Measurements from ENCODE around the gene CDKN2C. TPM values are rescaled to one million over a fixed set of nuclear protein-coding genes. Genes with fewer than 3 reads are reported as not detected.

Gene CDKN2C
- total RNA-seq, 1 experiment from 2014 or later, result 3.5 TPM

GRCh38 chr1:50976890-50977574 is 7.0 kb downstream of the CDKN2C start:
- Histone ChIP-seq H3K36me3 (ENCODE audit: control insufficient read depth, insufficient read depth, low read length) (no peaks in the 10 kb centered on the region), H3K27me3 (replicated peaks; ENCODE audit: control insufficient read depth, insufficient read depth, low read length) (no peaks in the 10 kb centered on the region; the same call in 1 of the 2 replicates), H3K4me1 (no peaks in the 10 kb centered on the region), H3K4me3 (ENCODE audit: low read depth, low read length) (peak overlapping the region; percentile 45), H3K9me3 (no peaks in the 10 kb centered on the region)
- no peak for DNase-seq
- no peaks in the 10 kb centered on the region for H3K9me3 Mint-ChIP-seq (ENCODE audit: unreplicated experiment)
- no peaks in the 10 kb centered on the region for H3K36me3 Mint-ChIP-seq (ENCODE audit: insufficient read depth, unreplicated experiment)
- no TSS peak for BruUV-seq (replicated peaks)
- CTCF ChIA-PET, result interaction anchor here (1.0 kb wide), 1 partner anchor 16 kb away, joined by 6 read pairs; no protein-coding TSS in a partner anchor
- no peak overlapping the region for H3K27ac Mint-ChIP-seq (ENCODE audit: unreplicated experiment)
- peaks cover 4% of the 10 kb centered on the region for H3K4me1 Mint-ChIP-seq (ENCODE audit: low read depth, unreplicated experiment)
- TF ChIP-seq, protein P1, sequence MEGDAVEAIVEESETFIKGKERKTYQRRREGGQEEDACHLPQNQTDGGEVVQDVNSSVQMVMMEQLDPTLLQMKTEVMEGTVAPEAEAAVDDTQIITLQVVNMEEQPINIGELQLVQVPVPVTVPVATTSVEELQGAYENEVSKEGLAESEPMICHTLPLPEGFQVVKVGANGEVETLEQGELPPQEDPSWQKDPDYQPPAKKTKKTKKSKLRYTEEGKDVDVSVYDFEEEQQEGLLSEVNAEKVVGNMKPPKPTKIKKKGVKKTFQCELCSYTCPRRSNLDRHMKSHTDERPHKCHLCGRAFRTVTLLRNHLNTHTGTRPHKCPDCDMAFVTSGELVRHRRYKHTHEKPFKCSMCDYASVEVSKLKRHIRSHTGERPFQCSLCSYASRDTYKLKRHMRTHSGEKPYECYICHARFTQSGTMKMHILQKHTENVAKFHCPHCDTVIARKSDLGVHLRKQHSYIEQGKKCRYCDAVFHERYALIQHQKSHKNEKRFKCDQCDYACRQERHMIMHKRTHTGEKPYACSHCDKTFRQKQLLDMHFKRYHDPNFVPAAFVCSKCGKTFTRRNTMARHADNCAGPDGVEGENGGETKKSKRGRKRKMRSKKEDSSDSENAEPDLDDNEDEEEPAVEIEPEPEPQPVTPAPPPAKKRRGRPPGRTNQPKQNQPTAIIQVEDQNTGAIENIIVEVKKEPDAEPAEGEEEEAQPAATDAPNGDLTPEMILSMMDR (IDR thresholded peaks at IDR 0.05; ENCODE audit: insufficient read depth in 1 of 2, low read depth in 1 of 2, low read length in 1 of 2, severe bottlenecking in 1 of 2, unreplicated experiment in 1 of 2), result no peak
- POLR2A ChIA-PET, result no interaction called here
- intact Hi-C loops (cut with micrococcal nuclease; ENCODE audit: unreplicated experiment), result no loop called here
- H3K27me3 Mint-ChIP-seq (ENCODE audit: insufficient read depth, unreplicated experiment), result peaks cover 6% of the 10 kb centered on the region
- peak overlapping the region; percentile 72 for H3K4me3 Mint-ChIP-seq (ENCODE audit: unreplicated experiment)

DNA sequence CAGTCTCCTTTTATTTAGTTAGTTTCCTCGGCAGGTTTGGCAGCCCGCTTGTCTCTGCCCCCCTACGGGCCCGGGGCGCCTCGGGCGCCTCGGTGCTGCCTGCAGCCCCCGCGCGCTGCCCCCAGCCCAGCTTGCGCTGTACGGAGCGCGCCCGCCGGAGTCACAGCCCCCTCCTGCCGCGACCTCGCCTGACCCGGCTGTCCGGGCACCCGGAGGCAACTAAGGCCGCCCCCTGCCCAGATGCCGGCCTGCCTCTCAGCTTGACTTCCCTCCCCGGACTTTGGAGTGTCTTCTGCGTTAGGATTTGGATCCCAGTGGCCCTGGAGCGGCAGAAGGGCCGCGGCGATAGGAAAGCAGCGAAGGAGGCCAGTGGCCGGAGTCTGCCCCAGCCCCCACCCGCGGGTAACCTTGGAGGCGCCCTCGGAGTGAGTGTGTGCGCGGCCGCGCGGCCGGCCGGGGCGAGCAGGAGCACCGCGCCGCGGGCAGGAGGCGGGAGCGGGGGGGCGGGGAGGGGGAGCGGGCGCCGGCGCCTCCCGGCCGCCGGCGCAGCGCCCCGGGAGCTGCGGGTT is 7.6 kb downstream of the CDKN2C start:
- CTCF ChIA-PET, result interaction anchor here (1.0 to 1.6 kb wide), 2 partner anchors 8 to 17 kb away, joined by 5 to 6 read pairs; partner anchors contain the start of gene CDKN2C
- H3K36me3 Mint-ChIP-seq (ENCODE audit: insufficient read depth, unreplicated experiment), result no peaks in the 10 kb centered on the region
- no peak overlapping the region for H3K27ac Mint-ChIP-seq (ENCODE audit: unreplicated experiment)
- no peaks in the 10 kb centered on the region for H3K9me3 ChIP-seq
- TF ChIP-seq, protein P1 (IDR thresholded peaks at IDR 0.05; ENCODE audit: insufficient read depth in 1 of 2, low read depth in 1 of 2, low read length in 1 of 2, severe bottlenecking in 1 of 2, unreplicated experiment in 1 of 2), result no peak
- no peaks in the 10 kb centered on the region for H3K36me3 ChIP-seq (ENCODE audit: control insufficient read depth, insufficient read depth, low read length)
- H3K4me3 Mint-ChIP-seq (ENCODE audit: unreplicated experiment), result peak overlapping the region; percentile 72
- H3K4me1 ChIP-seq, result no peaks in the 10 kb centered on the region
- DNase-seq, result peak; percentile 37 to 46
- H3K4me3 ChIP-seq (ENCODE audit: low read depth, low read length), result peak overlapping the region; percentile 45
- peaks cover 6% of the 10 kb centered on the region for H3K27me3 Mint-ChIP-seq (ENCODE audit: insufficient read depth, unreplicated experiment)
- intact Hi-C loops (cut with micrococcal nuclease; ENCODE audit: unreplicated experiment), result no loop called here
- BruUV-seq (replicated peaks), result no TSS peak
- H3K27me3 ChIP-seq (replicated peaks; ENCODE audit: control insufficient read depth, insufficient read depth, low read length), result no peaks in the 10 kb centered on the region; the same call in 1 of the 2 replicates
- H3K9me3 Mint-ChIP-seq (ENCODE audit: unreplicated experiment), result no peaks in the 10 kb centered on the region
- POLR2A ChIA-PET, result no interaction called here
- H3K4me1 Mint-ChIP-seq (ENCODE audit: low read depth, unreplicated experiment), result peaks cover 4% of the 10 kb centered on the region

DNA sequence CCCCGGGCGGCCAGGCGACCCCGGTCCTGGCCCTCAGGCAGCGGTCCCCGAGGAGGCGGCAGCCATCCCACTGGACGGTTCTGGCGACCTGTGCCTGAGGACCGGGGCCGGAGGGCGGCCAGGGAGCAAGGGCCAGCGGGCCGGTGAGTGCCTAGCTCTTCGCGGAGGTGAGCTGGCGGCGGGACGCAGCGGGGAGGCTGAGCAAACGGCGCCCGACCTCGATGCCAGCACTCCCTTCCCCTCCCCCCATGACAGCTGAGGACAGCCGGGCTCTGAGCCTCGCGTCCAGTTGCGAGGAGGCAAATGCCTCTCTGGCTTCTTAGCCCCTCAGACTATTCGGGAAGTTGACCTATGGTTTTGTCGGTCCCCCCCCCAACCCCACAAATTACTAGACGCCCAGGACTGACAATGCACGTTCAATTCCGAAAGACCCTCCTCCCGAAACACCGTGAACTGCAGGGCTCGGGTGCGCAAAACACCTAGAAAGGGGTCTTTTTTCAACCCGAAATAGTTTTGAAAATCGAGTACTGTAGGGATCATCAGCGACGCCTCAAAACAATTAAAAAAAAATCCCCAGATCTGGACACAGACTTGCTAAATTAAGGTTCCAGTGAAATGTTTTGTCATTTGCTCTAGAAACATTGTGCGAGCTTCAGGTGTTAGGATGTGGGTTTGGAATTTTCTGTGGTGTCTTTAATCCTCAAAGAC is 8.3 kb downstream of the CDKN2C start:
- H3K36me3 ChIP-seq (ENCODE audit: control insufficient read depth, insufficient read depth, low read length), result no peaks in the 10 kb centered on the region
- Mint-ChIP-seq H3K27me3 (ENCODE audit: insufficient read depth, unreplicated experiment) (peaks cover 6% of the 10 kb centered on the region), H3K36me3 (ENCODE audit: insufficient read depth, unreplicated experiment) (no peaks in the 10 kb centered on the region), H3K4me3 (ENCODE audit: unreplicated experiment) (peak overlapping the region; percentile 72), H3K4me1 (ENCODE audit: low read depth, unreplicated experiment) (peaks cover 4% of the 10 kb centered on the region), H3K9me3 (ENCODE audit: unreplicated experiment) (no peaks in the 10 kb centered on the region), H3K27ac (ENCODE audit: unreplicated experiment) (no peak overlapping the region)
- H3K4me1 ChIP-seq, result no peaks in the 10 kb centered on the region
- peak overlapping the region; percentile 45 for H3K4me3 ChIP-seq (ENCODE audit: low read depth, low read length)
- BruUV-seq (replicated peaks), result no TSS peak
- DNase-seq, result peak; percentile 44 to 49
- H3K9me3 ChIP-seq, result no peaks in the 10 kb centered on the region
- TF ChIP-seq, protein P1 (IDR thresholded peaks at IDR 0.05; ENCODE audit: insufficient read depth in 1 of 2, low read depth in 1 of 2, low read length in 1 of 2, severe bottlenecking in 1 of 2, unreplicated experiment in 1 of 2), result no peak
- ChIA-PET POLR2A (no interaction called here), CTCF (interaction anchor here (1.6 kb wide), 1 partner anchor 9 kb away, joined by 5 read pairs; the partner anchor contains the start of gene CDKN2C)
- no peaks in the 10 kb centered on the region; the same call in 1 of the 2 replicates for H3K27me3 ChIP-seq (replicated peaks; ENCODE audit: control insufficient read depth, insufficient read depth, low read length)
- intact Hi-C loops (cut with micrococcal nuclease; ENCODE audit: unreplicated experiment), result no loop called here
